ENCODE measurements around the gene NREP.
"Not testable (repeated sequence)": the region's sequence is repeated elsewhere in the genome, so short reads cannot be mapped to it uniquely, and the experiment has no call there.

Gene NREP

DNA sequence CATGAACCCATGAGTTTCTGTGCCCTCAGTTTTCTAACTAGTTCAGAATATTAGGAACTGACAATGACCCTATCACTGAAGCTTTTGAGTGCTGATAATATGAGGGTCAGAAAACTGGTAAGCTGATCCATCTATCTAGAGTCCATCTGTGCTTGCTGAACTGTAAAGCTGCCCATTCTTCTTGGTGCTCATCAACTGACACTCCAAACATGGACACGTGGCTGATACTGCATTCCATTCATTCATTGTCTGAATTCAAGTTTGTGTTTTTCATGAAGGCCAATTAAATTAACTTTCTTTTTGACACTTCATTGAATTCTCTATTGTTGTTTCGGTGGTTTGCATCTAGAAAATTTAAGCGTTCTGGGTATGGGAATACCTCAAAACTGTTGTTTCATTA lies 17.6 kb downstream of the NREP start:
- no peak for DNase-seq (ENCODE audit: low read depth)

GRCh38 chr5:111738118-111738517 lies 18.9 kb downstream of the NREP start:
- DNase-seq (ENCODE audit: low read depth), result no peak

- no peak for DNase-seq (ENCODE audit: low read depth)
Measured at GRCh38 chr5:111737716-111738115, 19.3 kb downstream of the NREP start.

DNA sequence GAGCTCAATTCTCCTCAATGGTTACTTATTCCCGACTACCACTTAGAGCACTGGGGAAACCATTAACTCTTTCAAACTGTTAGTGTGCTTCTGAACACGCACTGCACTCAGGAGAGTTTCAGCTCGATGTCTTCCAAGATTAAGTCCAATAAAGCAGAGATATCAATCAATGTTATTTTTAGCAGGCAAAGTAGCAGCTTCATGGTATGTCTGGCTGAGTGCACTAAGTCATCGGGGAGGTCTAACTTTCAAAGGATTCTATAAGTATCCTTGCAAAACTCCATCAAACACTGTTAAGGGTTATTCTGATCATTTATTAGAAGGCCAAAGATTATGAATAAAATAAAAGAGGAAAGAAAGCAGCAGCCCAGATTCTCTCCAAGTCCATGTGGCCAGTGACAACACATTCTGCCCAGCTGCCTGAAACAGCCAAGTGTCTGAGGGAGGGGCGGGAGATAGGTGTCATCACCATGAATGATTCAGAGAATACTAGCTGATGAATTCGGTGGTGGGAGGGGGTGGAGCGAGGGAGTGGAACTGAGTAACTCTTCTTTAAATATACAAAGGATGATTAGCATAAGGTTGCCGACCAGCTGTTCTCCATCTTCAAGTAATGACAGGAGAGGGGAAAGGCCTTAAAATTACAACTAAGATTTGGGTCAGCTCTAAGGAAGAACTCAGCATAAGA lies 21.3 kb downstream of the NREP start:
- no peak for DNase-seq (ENCODE audit: low read depth)

DNA sequence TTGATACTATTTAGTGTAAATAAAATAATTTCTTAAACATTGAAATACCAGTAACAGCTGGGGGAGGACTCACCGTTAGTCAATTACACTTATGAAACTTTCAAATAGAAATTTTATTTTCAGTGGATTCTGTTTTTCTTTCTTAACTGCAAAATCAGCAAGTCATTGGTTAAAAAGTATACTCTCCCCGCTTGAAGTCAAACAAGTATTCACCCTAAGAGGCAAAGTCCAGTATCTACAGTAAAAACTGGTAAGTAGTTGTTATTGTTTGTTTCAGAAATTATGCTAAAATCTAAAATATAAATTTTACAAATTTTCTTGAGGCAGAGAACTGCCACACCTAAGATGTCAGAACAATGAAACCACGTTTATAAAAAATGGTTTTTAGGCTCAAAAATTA lies 22.4 kb downstream of the NREP start:
- DNase-seq (ENCODE audit: low read depth), result no peak

DNA sequence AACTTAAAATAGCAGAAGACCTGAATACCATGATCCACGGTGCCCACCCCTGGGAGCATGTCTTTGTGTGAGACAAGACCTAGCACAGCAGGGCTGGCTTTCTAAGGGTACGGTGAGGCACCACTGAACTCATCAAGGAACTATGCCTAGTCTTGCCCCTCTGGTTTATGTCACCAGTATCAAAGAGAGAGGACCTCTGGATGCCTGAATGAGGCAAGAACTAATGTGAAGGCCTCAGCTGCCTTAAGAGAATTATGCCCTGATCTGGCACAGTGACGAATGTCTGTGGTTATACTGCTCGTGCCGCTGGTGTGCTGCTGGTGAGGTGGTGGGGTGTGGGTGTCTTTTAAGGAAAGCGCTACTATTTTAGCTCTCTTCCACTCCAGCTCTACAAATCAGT lies 23.0 kb downstream of the NREP start:
- DNase-seq (ENCODE audit: low read depth), result no peak

DNA sequence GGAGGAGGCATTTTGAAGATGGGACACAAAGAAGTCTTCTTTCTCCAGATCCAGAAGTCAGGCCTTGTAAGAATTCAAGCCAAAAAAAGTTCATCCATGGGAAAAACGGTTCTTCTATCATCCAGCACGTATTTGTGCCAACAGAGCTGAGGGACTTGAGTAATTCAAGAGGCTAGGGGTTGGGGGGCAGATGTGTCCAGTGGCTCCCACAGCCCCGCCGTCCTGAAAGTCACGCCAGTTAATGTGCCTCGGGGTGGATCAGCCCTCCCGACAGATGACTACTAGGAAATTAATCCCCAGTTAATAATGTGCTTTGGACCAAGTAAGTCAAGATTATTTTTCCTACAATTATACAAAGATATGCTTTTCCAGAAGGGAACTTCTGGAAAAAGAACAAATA lies 23.4 kb downstream of the NREP start:
- no peak for DNase-seq (ENCODE audit: low read depth)

- DNase-seq (ENCODE audit: low read depth), result no peak
Measured at GRCh38 chr5:111731638-111732037, 25.4 kb downstream of the NREP start.

- DNase-seq (ENCODE audit: low read depth), result no peak
Measured at GRCh38 chr5:111730659-111731382, 26.2 kb downstream of the NREP start.

DNA sequence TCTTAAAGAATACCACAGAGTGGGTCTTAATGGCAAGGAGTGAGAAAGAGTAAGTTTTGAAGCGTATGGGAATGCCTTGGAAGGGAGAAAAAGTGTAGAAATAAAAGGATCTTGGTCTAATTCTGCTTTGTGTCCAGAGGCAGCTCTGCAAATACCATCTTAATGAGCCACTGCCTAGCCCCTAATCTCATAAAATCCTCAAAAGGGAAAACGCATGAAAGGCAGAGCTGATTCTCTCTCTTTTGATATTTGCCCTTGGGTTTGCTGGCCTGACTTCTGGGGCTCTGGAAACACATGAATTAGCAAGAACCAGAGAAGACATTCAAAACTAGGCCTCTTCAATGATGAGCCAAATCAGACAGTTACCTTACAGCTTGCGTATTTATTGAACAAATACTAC lies 28.1 kb downstream of the NREP start:
- no peak for DNase-seq (ENCODE audit: low read depth)

DNA sequence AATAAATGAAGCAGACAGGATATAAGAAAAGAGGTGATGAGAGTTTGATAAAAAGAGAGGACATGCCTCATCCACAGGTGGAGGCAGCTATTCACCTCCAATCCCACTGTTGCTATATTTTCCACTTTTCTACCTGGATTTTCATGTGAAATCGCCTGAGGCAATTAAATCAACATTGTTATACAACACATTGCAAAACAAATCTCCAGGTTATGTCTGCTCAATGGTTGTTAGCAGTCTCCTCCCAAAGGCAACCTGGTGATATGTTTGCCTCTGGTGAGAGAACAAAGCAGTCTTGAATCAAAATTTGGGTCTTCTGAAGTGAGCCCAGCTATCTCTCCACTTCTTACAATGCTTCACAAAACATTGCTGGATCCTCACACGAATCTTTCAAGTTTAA lies 30.0 kb downstream of the NREP start:
- DNase-seq (ENCODE audit: low read depth), result no peak

DNA sequence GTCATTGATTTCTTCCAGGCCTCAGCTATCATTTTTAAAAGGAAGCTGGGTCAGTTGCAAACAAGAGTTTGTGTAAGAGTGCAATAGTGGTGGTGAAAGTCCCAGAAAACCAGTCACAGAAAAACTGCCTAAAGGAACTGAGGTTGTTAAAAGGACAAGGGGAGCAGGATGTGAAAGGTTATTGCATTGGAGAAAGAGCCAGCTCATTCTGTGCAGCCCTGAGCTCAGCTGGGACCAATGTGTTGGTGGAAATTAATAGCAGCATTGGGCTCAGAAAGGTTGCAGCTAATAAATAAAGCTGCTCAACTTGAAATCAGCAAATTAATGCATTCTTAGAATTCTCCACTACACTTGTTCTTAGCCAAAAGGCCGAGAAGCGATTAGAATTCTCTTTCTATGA lies 34.9 kb downstream of the NREP start:
- DNase-seq (ENCODE audit: low read depth), result no peak

GRCh38 chr5:111720333-111720890 lies 36.6 kb downstream of the NREP start:
- DNase-seq (ENCODE audit: low read depth), result no peak

- DNase-seq (ENCODE audit: low read depth), result no peak
Measured at GRCh38 chr5:111719773-111720172, 37.2 kb downstream of the NREP start.

- DNase-seq (ENCODE audit: low read depth), result not testable (repeated sequence)
Measured at GRCh38 chr5:111716789-111717188, 40.2 kb downstream of the NREP start.

GRCh38 chr5:111707630-111708164 lies 49.3 kb downstream of the NREP start:
- no peak for DNase-seq (ENCODE audit: low read depth)

DNA sequence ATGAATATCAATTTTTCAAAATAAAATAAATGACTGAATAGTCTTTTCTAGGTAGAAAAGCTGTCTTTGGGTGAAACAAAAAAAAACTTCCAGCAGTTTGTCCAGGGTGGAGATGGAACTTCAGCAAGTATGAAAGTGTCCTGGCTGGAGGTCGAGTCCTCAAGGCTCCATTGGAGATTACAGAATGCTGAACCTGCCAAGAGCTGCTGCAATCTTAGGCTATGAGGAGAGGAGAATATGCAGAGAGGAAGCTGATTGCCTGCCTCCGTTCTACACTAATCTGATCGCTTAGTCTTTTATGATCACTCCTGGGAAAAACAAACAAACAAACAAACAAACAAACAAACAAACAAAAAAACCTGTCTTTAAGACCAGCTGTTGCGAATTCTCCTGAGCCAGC lies 50.6 kb downstream of the NREP start:
- no peak for DNase-seq (ENCODE audit: low read depth)

DNA sequence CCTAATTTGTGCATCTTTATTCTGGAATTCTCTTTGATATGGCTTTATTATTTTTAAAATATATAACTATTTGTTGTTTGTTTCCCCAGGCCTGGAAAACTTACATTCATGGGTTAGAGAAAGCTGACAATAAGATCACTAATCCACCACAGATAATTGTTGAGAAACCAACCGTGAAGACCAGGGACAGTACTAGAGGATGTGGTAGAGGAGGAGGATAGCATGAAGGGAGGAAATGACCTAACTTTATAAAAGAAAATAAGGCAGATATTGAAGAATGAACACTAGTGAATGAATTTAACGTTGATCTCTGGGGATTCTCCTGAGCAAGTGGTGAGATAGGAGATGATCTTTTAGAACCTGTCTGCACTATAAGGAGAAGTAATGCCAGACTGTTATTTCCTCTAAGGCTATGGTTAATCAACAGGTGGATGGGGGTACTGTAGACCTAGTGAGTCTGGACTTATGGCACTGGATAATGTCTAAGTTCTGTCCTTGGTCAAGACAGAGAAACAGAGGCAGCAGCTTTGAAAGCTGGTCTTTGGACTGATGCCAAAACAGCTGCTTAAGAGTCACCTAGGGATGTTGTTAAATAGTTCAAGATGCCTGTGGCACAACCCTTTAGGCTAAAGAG lies 52.4 kb downstream of the NREP start:
- DNase-seq (ENCODE audit: low read depth), result no peak

- DNase-seq (ENCODE audit: low read depth), result no peak
Measured at GRCh38 chr5:111703662-111704061, 53.3 kb downstream of the NREP start.

DNA sequence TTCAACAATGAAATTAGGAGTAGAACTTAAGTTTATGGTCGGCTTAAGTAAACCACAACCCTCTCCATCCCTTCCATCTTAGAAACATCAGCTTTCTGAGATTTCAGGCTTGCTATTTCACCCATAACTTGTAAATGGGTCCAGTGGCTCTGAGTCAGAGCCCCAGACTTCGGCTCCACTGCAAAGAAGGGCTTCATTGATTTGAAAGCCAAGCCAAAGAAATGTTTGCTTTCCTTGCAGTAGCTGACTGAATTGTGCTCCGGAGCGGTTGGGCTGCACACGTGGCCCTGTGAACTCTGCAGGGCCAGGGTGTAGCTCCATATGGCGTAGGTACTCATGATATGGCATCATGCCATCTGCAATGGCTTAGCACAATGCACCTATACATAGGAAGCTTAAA lies 57.0 kb downstream of the NREP start:
- no peak for DNase-seq (ENCODE audit: low read depth)

GRCh38 chr5:111699324-111699723 lies 57.7 kb downstream of the NREP start:
- no peak for DNase-seq (ENCODE audit: low read depth)

DNA sequence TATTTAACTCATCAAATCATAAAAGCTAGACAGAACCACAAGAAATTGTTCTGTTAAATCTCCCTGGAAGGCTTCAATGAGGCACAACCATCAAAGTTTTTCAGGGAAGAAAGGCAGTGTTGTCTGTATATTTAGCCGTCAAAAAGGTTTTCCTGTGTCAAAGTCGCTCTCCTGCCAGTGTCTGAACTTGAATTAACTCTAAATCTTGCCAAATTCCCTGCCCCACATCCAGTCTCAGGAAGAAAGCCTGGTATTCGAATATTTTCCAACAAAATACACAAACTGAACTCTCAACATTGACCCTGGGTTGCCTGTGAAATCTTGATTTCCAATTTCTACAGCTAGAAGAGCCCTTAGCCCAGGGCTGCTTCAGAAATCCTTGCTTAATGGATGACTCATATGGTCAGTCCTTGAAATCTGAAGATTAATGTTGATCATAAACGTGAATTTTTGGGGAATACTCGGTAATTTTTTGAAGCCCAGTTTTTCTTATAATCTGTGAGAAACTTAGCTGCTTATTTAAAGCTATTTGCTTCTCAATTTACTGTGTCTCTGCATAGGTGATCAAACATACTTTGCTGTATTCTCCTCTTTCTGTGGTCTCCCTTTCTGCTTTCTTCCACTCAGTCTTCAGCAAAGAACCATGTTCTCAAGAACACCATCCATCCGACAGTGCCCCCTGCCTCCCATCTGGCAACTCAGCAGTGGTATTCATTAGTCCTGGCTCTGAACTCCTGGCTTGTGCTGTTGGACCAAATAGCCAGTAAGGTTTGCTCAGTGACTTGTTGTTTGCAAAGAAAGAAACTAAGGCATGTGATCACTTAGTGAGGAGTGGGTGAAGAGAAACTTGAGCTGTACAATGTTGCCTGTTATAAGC lies 58.9 kb downstream of the NREP start:
- no peak for DNase-seq (ENCODE audit: low read depth)
